Measurements from ENCODE around the gene NRP1. TPM values are rescaled to one million over a fixed set of nuclear protein-coding genes. Genes with fewer than 3 reads are reported as not detected.

Gene NRP1
- total and polyA plus RNA-seq, 4 donors, result 18.5 to 188 (median 71.7) TPM

GRCh38 chr10:33349268-33349667, 14.8 kb upstream of the NRP1 start:
- Histone ChIP-seq H3K9me3 (ENCODE audit: control insufficient read depth in 4 of 4, insufficient read depth in 3 of 4, low read length in 3 of 4) (peaks cover 0 to 3% (median 0%) of the 10 kb centered on the region in 4 donors), H3K27ac (ENCODE audit: low read depth in 1 of 2, low read length in 1 of 2) (peak overlapping the region in 1 of 2 donors; percentile 23), H3K27me3 (ENCODE audit: control insufficient read depth in 3 of 3, insufficient read depth in 3 of 3, low read length in 2 of 3) (no peaks in the 10 kb centered on the region), H3K9ac (ENCODE audit: insufficient read depth in 1 of 2, low read length in 2 of 2) (no peak overlapping the region), H3K4me3 (no peak overlapping the region), H3K4me1 (ENCODE audit: control insufficient read depth in 5 of 5, insufficient read depth in 5 of 5, low read length in 5 of 5) (peaks cover 0 to 10% (median 0%) of the 10 kb centered on the region in 5 donors), H3K36me3 (ENCODE audit: control insufficient read depth in 4 of 4, insufficient read depth in 4 of 4, low read length in 4 of 4) (no peaks in the 10 kb centered on the region)
- DNase-seq (no peak), ATAC-seq (ENCODE audit: insufficient read depth, low FRiP score) (no peak)
- TF ChIP-seq CTCF (IDR thresholded peaks at IDR 0.05; ENCODE audit: control extremely low read depth, extremely low read depth), result no peak

- peaks cover 0 to 3% (median 0%) of the 10 kb centered on the region in 4 donors for H3K9me3 ChIP-seq (ENCODE audit: control insufficient read depth in 4 of 4, insufficient read depth in 3 of 4, low read length in 3 of 4)
- WGBS, 2 donors, result 74 to 79% methylated on average over 2 of the region's 2 CpGs
- DNase-seq (peak in 2 of 3 donors; percentile 57 to 58), ATAC-seq (ENCODE audit: insufficient read depth, low FRiP score) (no peak)
- H3K4me3 ChIP-seq, result no peak overlapping the region
- H3K27me3 ChIP-seq (ENCODE audit: control insufficient read depth in 3 of 3, insufficient read depth in 3 of 3, low read length in 2 of 3), result no peaks in the 10 kb centered on the region
- peaks cover 0 to 8% (median 0%) of the 10 kb centered on the region in 5 donors for H3K4me1 ChIP-seq (ENCODE audit: control insufficient read depth in 5 of 5, insufficient read depth in 5 of 5, low read length in 5 of 5)
- no peak for TF ChIP-seq CTCF (IDR thresholded peaks at IDR 0.05; ENCODE audit: control extremely low read depth, extremely low read depth)
- no peak overlapping the region for H3K27ac ChIP-seq (ENCODE audit: low read depth in 1 of 2, low read length in 1 of 2)
- no peak overlapping the region for H3K9ac ChIP-seq (ENCODE audit: insufficient read depth in 1 of 2, low read length in 2 of 2)
- H3K36me3 ChIP-seq (ENCODE audit: control insufficient read depth in 4 of 4, insufficient read depth in 4 of 4, low read length in 4 of 4), result no peaks in the 10 kb centered on the region
Observed at GRCh38 chr10:33347211-33347610, 12.7 kb upstream of the NRP1 start.

GRCh38 chr10:33345236-33345635, 10.8 kb upstream of the NRP1 start:
- WGBS, 2 donors, result 93 to 94% methylated on average over 5 of the region's 5 CpGs

More at GRCh38 chr10:33345236-33345635, 10.8 kb upstream of the NRP1 start:
- Histone ChIP-seq H3K9me3 (ENCODE audit: control insufficient read depth in 4 of 4, insufficient read depth in 3 of 4, low read length in 3 of 4) (peaks cover 0 to 3% (median 0%) of the 10 kb centered on the region in 4 donors), H3K4me3 (no peak overlapping the region), H3K4me1 (ENCODE audit: control insufficient read depth in 5 of 5, insufficient read depth in 5 of 5, low read length in 5 of 5) (peaks cover 0 to 10% (median 2%) of the 10 kb centered on the region in 5 donors), H3K27ac (ENCODE audit: low read depth in 1 of 2, low read length in 1 of 2) (no peak overlapping the region), H3K9ac (ENCODE audit: insufficient read depth in 1 of 2, low read length in 2 of 2) (no peak overlapping the region), H3K36me3 (ENCODE audit: control insufficient read depth in 4 of 4, insufficient read depth in 4 of 4, low read length in 4 of 4) (no peaks in the 10 kb centered on the region), H3K27me3 (ENCODE audit: control insufficient read depth in 3 of 3, insufficient read depth in 3 of 3, low read length in 2 of 3) (no peaks in the 10 kb centered on the region)
- ATAC-seq (ENCODE audit: insufficient read depth, low FRiP score) (no peak), DNase-seq (no peak)
- no peak for TF ChIP-seq CTCF (IDR thresholded peaks at IDR 0.05; ENCODE audit: control extremely low read depth, extremely low read depth)

Measured in lung (tissue), 12 donors.